ENCODE data around the gene TMEM116. TPM values are rescaled to one million over a fixed set of nuclear protein-coding genes. Genes with fewer than 3 reads are reported as not detected.

The TMEM116 gene
- total and polyA plus RNA-seq, 12 donors, result 13.3 to 54.1 (median 39.0) TPM

DNA sequence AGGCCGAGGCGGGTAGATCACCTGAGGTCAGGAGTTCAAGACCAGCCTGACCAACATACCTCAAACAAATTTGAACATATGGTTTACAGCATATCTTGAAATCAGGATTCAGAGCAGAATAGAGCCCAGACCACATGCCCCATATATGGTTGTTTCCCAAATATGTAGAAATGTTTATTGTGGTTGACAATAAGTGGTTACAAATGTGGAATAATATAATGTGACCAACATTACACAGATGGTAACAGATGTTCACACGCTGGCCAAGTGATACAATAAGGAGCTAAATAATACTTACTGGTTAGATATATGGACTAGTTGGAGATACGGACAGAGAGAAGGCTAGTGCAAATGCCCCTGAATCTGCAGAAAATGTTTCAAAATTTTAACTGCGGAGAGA lies 85.6 kb downstream of the TMEM116 start:
- TF ChIP-seq, protein P1, sequence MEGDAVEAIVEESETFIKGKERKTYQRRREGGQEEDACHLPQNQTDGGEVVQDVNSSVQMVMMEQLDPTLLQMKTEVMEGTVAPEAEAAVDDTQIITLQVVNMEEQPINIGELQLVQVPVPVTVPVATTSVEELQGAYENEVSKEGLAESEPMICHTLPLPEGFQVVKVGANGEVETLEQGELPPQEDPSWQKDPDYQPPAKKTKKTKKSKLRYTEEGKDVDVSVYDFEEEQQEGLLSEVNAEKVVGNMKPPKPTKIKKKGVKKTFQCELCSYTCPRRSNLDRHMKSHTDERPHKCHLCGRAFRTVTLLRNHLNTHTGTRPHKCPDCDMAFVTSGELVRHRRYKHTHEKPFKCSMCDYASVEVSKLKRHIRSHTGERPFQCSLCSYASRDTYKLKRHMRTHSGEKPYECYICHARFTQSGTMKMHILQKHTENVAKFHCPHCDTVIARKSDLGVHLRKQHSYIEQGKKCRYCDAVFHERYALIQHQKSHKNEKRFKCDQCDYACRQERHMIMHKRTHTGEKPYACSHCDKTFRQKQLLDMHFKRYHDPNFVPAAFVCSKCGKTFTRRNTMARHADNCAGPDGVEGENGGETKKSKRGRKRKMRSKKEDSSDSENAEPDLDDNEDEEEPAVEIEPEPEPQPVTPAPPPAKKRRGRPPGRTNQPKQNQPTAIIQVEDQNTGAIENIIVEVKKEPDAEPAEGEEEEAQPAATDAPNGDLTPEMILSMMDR (IDR thresholded peaks at IDR 0.05), result no peak
- WGBS, 2 donors, result 92 to 93% methylated on average over 5 of the region's 5 CpGs
- Histone ChIP-seq H3K9me3 (no peaks in the 10 kb centered on the region), H3K4me1 (peaks cover 0 to 7% (median 0%) of the 10 kb centered on the region in 9 donors), H3K27ac (no peak overlapping the region), H3K4me3 (no peak overlapping the region), H3K27me3 (no peaks in the 10 kb centered on the region), H3K36me3 (peaks cover 0 to 23% (median 2%) of the 10 kb centered on the region in 9 donors)
- DNase-seq (no peak), ATAC-seq (no peak)
- intact Hi-C loops (cut with DNase I), result no loop called here

DNA sequence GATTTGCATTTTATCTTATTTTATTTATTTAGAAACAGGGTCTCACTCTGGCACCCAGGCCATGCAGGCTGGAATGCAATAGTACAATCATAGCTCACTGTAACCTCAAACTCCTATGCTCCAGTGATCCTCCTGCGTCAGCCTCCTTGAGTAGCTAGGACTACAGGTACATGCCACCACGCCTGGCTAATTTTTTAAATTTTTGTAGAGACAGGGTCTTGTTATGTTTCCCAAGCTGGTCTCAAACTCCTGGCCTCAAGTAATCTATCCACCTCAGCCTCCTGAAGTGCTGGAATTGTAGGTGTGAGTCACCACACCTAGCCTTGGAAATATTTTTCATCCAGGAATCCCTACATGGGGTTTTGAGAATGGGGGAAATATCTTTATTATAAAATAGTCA lies 86.3 kb downstream of the TMEM116 start:
- H3K27me3 ChIP-seq, result no peaks in the 10 kb centered on the region
- WGBS, 2 donors, result 98 to 99% methylated on average over 2 of the region's 2 CpGs
- H3K4me1 ChIP-seq, result peaks cover 0 to 7% (median 0%) of the 10 kb centered on the region in 9 donors
- TF ChIP-seq, protein P1 (IDR thresholded peaks at IDR 0.05), result no peak
- peaks cover 0 to 16% (median 0%) of the 10 kb centered on the region in 9 donors for H3K36me3 ChIP-seq
- no peaks in the 10 kb centered on the region for H3K9me3 ChIP-seq
- no peak overlapping the region for H3K27ac ChIP-seq
- no peak for DNase-seq
- ATAC-seq, result no peak
- intact Hi-C loops (cut with DNase I), result no loop called here
- no peak overlapping the region for H3K4me3 ChIP-seq

DNA sequence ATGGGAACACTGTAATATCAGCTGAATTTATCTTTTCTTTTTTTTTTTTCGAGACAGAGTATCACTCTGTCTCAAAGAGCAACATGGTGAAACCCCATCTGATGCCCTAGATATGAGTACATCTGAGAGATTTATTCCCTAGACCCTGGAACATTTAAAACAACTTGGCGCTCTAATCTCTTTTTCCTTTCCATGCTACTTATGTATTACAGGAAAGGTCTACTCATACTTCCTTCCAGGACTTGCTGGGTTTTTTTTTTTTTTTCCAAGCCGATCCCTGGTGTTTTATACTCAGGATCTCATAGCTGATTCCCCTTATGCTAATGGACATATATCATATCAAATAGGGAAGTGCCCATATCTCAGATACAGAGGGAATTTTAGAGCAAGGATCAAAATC lies 87.8 kb downstream of the TMEM116 start:
- H3K27me3 ChIP-seq, result no peaks in the 10 kb centered on the region
- H3K27ac ChIP-seq, result no peak overlapping the region
- no peaks in the 10 kb centered on the region for H3K9me3 ChIP-seq
- peaks cover 0 to 6% (median 0%) of the 10 kb centered on the region in 9 donors for H3K36me3 ChIP-seq
- H3K4me1 ChIP-seq, result peaks cover 0 to 7% (median 0%) of the 10 kb centered on the region in 9 donors
- DNase-seq (no peak), ATAC-seq (no peak)
- TF ChIP-seq, protein P1 (IDR thresholded peaks at IDR 0.05), result no peak
- no peak overlapping the region for H3K4me3 ChIP-seq
- intact Hi-C loops (cut with DNase I), result no loop called here
- WGBS, 2 donors, result 55 to 77% methylated on average over 3 of the region's 3 CpGs

DNA sequence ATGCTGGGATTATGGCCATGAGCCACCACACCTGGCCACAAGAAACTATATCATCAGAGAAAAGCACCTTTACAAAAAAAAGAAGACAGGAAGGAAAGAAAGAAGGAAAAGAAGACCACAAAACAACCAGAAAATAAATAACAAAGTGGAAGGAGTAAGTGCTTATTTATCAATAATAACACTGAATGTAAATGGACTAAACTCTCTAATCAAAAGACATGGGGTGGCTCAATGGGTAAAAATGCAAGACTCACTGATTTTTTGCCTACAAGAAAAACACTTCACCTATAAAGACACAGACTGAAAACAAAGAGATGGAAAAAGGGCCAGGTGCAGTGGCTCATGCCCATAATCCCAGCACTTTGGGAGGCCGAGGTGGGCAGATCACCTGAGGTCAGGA lies 105.2 kb downstream of the TMEM116 start:
- TF ChIP-seq, protein P1 (IDR thresholded peaks at IDR 0.05), result no peak

More for the DNA sequence above, 105.2 kb downstream of the TMEM116 start:
- Histone ChIP-seq H3K4me1 (no peaks in the 10 kb centered on the region), H3K27me3 (no peaks in the 10 kb centered on the region), H3K36me3 (peaks cover 0 to 26% (median 0%) of the 10 kb centered on the region in 9 donors), H3K27ac (no peak overlapping the region), H3K9me3 (peaks cover 0 to 35% (median 4%) of the 10 kb centered on the region in 11 donors), H3K4me3 (no peak overlapping the region)
- no peak for DNase-seq
- intact Hi-C loops (cut with DNase I), result no loop called here
- ATAC-seq, result no peak
- 97 to 100% methylated on average over 1 of the region's 1 CpG for WGBS, 2 donors
